ENCODE measurements around the gene VPS13D. TPM values are rescaled to one million over a fixed set of nuclear protein-coding genes. Genes with fewer than 3 reads are reported as not detected.

The VPS13D gene
- total RNA-seq, 2 experiments from 2014 or later: 24.7 to 25.9 TPM

DNA sequence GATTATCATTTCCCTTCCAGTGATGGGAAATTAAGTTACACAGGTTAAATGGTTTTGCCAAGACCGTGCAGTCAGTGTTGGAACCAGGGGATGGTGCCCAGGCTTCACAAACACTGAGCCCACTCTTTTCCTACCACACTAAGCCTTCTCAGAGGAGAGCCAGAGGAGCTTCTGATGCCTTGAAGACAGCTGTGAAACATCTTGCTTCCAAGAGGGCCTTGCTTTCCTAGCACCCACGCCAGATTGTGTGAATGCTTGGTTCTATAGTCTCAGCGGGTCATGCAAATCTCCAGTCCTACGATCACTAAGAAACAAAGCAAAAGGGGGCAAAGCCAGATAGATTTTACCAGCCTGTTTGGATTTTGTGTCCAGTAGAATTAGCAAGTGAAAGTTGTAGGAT is 200.7 kb downstream of the VPS13D start:
- ChIA-PET CTCF (no interaction called here), POLR2A (no interaction called here)

DNA sequence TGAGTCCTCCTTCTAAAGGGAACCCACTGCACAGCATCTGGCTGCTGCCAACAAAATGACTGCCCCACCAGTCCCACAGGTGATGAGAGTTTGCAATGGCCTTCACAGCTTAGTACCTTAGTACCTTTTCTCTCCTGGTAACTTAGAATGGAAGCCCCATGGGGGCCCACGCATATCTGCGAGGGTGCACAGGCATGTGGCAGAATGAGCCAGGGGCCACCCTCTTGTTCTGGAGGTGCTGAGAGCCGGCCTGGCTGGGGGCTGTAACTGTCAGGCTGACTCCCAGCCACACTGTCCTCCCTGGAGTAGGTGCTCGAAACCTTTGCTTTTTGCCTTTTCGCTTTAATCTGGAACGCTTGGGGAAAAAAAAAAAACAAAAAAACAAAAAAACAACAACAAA is 203.1 kb downstream of the VPS13D start:
- CTCF ChIA-PET: interaction anchor here (0.8 to 1.2 kb wide), 3 partner anchors 14 to 78 kb away, joined by 3 read pairs; no protein-coding TSS in a partner anchor
- POLR2A ChIA-PET: interaction anchor here (0.7 kb wide), 1 partner anchor 86 kb away, joined by 7 read pairs; no protein-coding TSS in a partner anchor

GRCh38 chr1:12433323-12434053 is 203.7 kb downstream of the VPS13D start:
- ChIA-PET POLR2A (interaction anchor here (0.6 to 1.7 kb wide), 3 partner anchors 17 to 77 kb away, joined by 3 to 6 read pairs (median 5); no protein-coding TSS in a partner anchor), CTCF (interaction anchor here (0.8 to 1.2 kb wide), 6 partner anchors 8 to 77 kb away, joined by 3 to 7 read pairs (median 3); no protein-coding TSS in a partner anchor)

- POLR2A ChIA-PET: interaction anchor here (1.2 to 2.4 kb wide), 3 partner anchors 16 to 85 kb away, joined by 3 to 6 read pairs (median 5); no protein-coding TSS in a partner anchor
Observed at GRCh38 chr1:12434174-12434573, 204.3 kb downstream of the VPS13D start.

GRCh38 chr1:12434686-12435085 is 204.9 kb downstream of the VPS13D start:
- POLR2A ChIA-PET: interaction anchor here (0.7 to 2.4 kb wide), 5 partner anchors 14 to 84 kb away, joined by 3 to 6 read pairs (median 3); no protein-coding TSS in a partner anchor

More at GRCh38 chr1:12434174-12434573, 204.3 kb downstream of the VPS13D start:
- CTCF ChIA-PET: interaction anchor here (0.9 to 1.4 kb wide), 6 partner anchors 9 to 77 kb away, joined by 3 to 7 read pairs (median 3); no protein-coding TSS in a partner anchor

GRCh38 chr1:12435639-12436344 is 206.0 kb downstream of the VPS13D start:
- ChIA-PET POLR2A (interaction anchor here (0.7 to 2.4 kb wide), 6 partner anchors 13 to 182 kb away, joined by 3 to 7 read pairs (median 5); partner anchors contain the start of gene DHRS3), CTCF (interaction anchor here (0.8 to 1.4 kb wide), 5 partner anchors 11 to 184 kb away, joined by 3 to 4 read pairs (median 3); no protein-coding TSS in a partner anchor)

More at GRCh38 chr1:12434686-12435085, 204.9 kb downstream of the VPS13D start:
- CTCF ChIA-PET: interaction anchor here (0.8 to 1.4 kb wide), 5 partner anchors 9 to 185 kb away, joined by 3 to 4 read pairs (median 3); no protein-coding TSS in a partner anchor

- ChIA-PET CTCF (interaction anchor here (0.5 to 1.4 kb wide), 4 partner anchors 11 to 168 kb away, joined by 3 to 4 read pairs (median 3); no protein-coding TSS in a partner anchor), POLR2A (interaction anchor here (0.7 to 2.4 kb wide), 5 partner anchors 14 to 182 kb away, joined by 3 to 7 read pairs (median 6); partner anchors contain the start of gene DHRS3)
Observed at GRCh38 chr1:12436345-12436658, 206.5 kb downstream of the VPS13D start.

- POLR2A ChIA-PET: interaction anchor here (0.6 to 2.4 kb wide), 7 partner anchors 13 to 289 kb away, joined by 3 to 7 read pairs (median 5); no protein-coding TSS in a partner anchor
- CTCF ChIA-PET: interaction anchor here (0.5 to 1.4 kb wide), 5 partner anchors 13 to 169 kb away, joined by 3 to 4 read pairs (median 3); no protein-coding TSS in a partner anchor
Observed at GRCh38 chr1:12436817-12437599, 207.2 kb downstream of the VPS13D start.

- POLR2A ChIA-PET: interaction anchor here (1.6 kb wide), 1 partner anchor 35 kb away, joined by 7 read pairs; no protein-coding TSS in a partner anchor
- CTCF ChIA-PET: interaction anchor here (0.7 to 1.4 kb wide), 4 partner anchors 13 to 65 kb away, joined by 3 to 4 read pairs (median 3); no protein-coding TSS in a partner anchor
Observed at GRCh38 chr1:12437629-12438028, 207.8 kb downstream of the VPS13D start.

DNA sequence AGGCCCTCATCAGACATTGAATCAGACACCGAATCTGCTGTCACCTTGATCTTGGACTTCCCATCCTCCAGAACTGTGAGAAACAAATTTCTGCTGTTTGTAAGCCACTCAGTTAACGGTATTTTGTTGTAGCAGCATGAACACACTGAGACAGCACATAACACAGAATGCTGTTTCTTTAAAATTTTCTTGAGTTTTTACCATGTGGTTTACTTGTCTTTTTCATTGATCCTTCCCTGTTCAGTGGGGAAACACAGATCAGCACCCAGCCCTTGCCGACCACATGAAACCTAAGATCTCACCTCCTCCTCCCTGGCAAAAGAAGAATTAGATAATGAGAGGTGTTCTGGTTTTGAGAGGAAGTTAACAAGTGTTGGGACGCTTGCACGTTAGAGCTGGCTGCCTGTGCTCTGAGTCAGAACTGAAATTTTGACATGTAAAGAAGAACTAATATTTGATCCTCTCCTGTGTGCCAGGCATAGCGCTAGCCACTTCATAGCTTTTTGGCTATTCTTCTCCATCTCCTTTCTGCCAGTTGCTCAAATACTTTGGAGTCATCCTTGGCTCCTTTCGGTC is 208.6 kb downstream of the VPS13D start:
- ChIA-PET POLR2A (interaction anchor here (0.7 to 1.6 kb wide), 4 partner anchors 9 to 72 kb away, joined by 3 to 9 read pairs (median 5); no protein-coding TSS in a partner anchor), CTCF (interaction anchor here (1.1 to 1.5 kb wide), 4 partner anchors 12 to 154 kb away, joined by 3 to 4 read pairs (median 3); no protein-coding TSS in a partner anchor)

- CTCF ChIA-PET: interaction anchor here (1.1 to 1.5 kb wide), 4 partner anchors 11 to 153 kb away, joined by 3 to 4 read pairs (median 3); no protein-coding TSS in a partner anchor
- POLR2A ChIA-PET: interaction anchor here (0.7 to 1.5 kb wide), 3 partner anchors 8 to 71 kb away, joined by 3 to 9 read pairs (median 3); no protein-coding TSS in a partner anchor
Observed at GRCh38 chr1:12439073-12439472, 209.2 kb downstream of the VPS13D start.

- ChIA-PET POLR2A (interaction anchor here (0.6 to 1.1 kb wide), 2 partner anchors 67 to 533 kb away, joined by 4 read pairs; no protein-coding TSS in a partner anchor), CTCF (no interaction called here)
Observed at GRCh38 chr1:12441414-12442105, 211.7 kb downstream of the VPS13D start.

- ChIA-PET POLR2A (interaction anchor here (0.6 kb wide), 1 partner anchor 534 kb away, joined by 4 read pairs; no protein-coding TSS in a partner anchor), CTCF (interaction anchor here (0.6 kb wide), 1 partner anchor 224 kb away, joined by 3 read pairs; no protein-coding TSS in a partner anchor)
Observed at GRCh38 chr1:12442217-12442616, 212.4 kb downstream of the VPS13D start.

GRCh38 chr1:12443151-12443550 is 213.3 kb downstream of the VPS13D start:
- POLR2A ChIA-PET: no interaction called here

DNA sequence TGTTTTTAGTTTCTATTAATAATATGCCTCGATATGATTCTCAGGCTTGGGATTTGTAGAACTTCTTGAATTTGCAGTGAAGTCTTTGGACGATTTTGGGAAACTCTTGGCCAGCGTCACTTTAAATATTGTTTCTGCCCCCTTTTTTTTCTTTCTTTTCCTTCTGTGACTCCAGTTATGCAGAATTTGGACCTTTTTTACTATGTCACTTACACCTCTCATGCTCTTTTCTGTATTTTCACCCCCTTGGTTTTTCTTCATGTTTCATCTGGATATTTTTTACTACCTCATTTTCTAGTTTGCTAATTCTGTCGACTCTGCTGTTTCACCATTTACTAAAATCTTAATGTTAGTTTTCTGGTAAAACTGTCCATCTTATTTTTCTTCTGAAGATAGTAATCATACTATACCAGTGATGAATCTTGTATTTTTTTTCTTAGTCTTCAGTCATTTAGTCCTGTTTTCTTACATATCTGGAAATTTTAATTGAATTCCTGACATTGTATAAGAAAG is 214.6 kb downstream of the VPS13D start:
- POLR2A ChIA-PET: no interaction called here
- CTCF ChIA-PET: no interaction called here

More at GRCh38 chr1:12443151-12443550, 213.3 kb downstream of the VPS13D start:
- CTCF ChIA-PET: no interaction called here

- ChIA-PET POLR2A (no interaction called here), CTCF (no interaction called here)
Observed at GRCh38 chr1:12445257-12445656, 215.4 kb downstream of the VPS13D start.

DNA sequence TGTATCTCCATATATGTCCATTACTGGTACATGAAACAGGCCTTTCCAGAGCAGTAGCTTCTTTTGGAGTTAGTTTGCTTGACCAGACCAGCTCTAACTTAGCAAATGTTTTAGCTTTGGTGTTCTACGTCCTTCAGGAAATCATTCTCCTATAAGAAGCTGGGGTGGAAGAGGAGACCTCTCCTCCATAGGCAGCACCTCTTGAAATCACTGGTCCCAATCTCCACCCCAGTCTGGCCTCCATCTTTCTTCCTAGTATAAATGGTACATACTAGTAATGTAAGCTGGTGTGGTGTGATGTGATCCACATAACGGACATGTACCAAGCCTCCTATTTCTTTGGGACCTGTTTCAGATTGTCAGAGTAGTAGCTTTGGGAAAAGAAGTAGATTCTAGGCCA is 216.8 kb downstream of the VPS13D start:
- POLR2A ChIA-PET: interaction anchor here (0.9 kb wide), 1 partner anchor 8 kb away, joined by 3 read pairs; no protein-coding TSS in a partner anchor
- CTCF ChIA-PET: interaction anchor here (0.6 to 1.6 kb wide), 4 partner anchors 11 to 101 kb away, joined by 3 to 7 read pairs (median 4); no protein-coding TSS in a partner anchor
